A549 (cell line): ENCODE results near the gene PAX3.

Experiments used
- RCOR1 ChIP-seq: fragments of 150-350 bp; IDR thresholded peaks from 2 replicates; pipeline ENCODE4 v1.6.1; 2014; ENCODE audit warnings: antibody characterized with exemption, low read length, low read depth
- ZNF302 ChIP-seq: fragments of 250-450 bp; sonication (Bioruptor Pico); IDR thresholded peaks from 2 replicates; pipeline ENCODE4 v1.9.0; 2021; ENCODE audit warnings: inconsistent platforms, mild to moderate bottlenecking, moderate library complexity
- TF ChIP-seq, protein P1 (sequence below): fragments of >200 bp; sonication (Bioruptor Twin); formaldehyde crosslinking; IDR thresholded peaks from 3 replicates; pipeline ENCODE4 v1.5.1; 2016

GRCh38 chr2:222293660-222294630 is 4.9 kb downstream of the PAX3 start:
- TF ChIP-seq ZNF302 (CRISPR knock-in tag): no peak
- TF ChIP-seq, protein P1, sequence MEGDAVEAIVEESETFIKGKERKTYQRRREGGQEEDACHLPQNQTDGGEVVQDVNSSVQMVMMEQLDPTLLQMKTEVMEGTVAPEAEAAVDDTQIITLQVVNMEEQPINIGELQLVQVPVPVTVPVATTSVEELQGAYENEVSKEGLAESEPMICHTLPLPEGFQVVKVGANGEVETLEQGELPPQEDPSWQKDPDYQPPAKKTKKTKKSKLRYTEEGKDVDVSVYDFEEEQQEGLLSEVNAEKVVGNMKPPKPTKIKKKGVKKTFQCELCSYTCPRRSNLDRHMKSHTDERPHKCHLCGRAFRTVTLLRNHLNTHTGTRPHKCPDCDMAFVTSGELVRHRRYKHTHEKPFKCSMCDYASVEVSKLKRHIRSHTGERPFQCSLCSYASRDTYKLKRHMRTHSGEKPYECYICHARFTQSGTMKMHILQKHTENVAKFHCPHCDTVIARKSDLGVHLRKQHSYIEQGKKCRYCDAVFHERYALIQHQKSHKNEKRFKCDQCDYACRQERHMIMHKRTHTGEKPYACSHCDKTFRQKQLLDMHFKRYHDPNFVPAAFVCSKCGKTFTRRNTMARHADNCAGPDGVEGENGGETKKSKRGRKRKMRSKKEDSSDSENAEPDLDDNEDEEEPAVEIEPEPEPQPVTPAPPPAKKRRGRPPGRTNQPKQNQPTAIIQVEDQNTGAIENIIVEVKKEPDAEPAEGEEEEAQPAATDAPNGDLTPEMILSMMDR: no peak
- no peak for TF ChIP-seq RCOR1
